SU-DHL-6 (cell line): ENCODE results near the gene CAPRIN2.

Source experiments
- CTCF ChIP-seq: fragments of 200-600 bp; sonication (generic); IDR thresholded peaks from one replicate; pipeline ENCODE4 v1.5.1; 2017; ENCODE audit warnings: antibody characterized with exemption, mild to moderate bottlenecking, low read length, moderate library complexity; ENCODE audit not compliant: insufficient read depth, poor library complexity, severe bottlenecking
- EZH2phosphoT487 ChIP-seq: fragments of 200-600 bp; sonication (generic), shearing (Covaris generic); conservative IDR thresholded peaks from 2 replicates; pipeline ENCODE4 v1.6.1; 2018; ENCODE audit warnings: mild to moderate bottlenecking, antibody characterized with exemption, low read length, moderate library complexity, mixed read lengths

- TF ChIP-seq CTCF, result no peak
- no peak for TF ChIP-seq EZH2phosphoT487
Observed at GRCh38 chr12:30719060-30719459, 35.7 kb downstream of the CAPRIN2 start.
